Measurements from ENCODE around the gene NPTX1. TPM values are rescaled to one million over a fixed set of nuclear protein-coding genes. Genes with fewer than 3 reads are reported as not detected.

The NPTX1 gene
- total RNA-seq, 2 donors from 2014 or later: 0.56 to 0.68 TPM

- Histone ChIP-seq H3K36me3 (peaks cover 6% of the 10 kb centered on the region), H3K9me3 (no peaks in the 10 kb centered on the region), H3K27ac (no peak overlapping the region), H3K4me3 (no peak overlapping the region), H3K27me3 (replicated peaks; ENCODE audit: insufficient read depth) (no peaks in the 10 kb centered on the region), H3K4me1 (ENCODE audit: control insufficient read depth in 1 of 2, low read depth in 2 of 2) (peaks cover 0 to 6% of the 10 kb centered on the region in 2 donors)
- TF ChIP-seq CTCF (IDR thresholded peaks at IDR 0.05): no peak
- no peak for ATAC-seq (ENCODE audit: insufficient number of reproducible peaks, low FRiP score, low read depth)
- no peak for DNase-seq (ENCODE audit: low spot score)
Measured at GRCh38 chr17:80431246-80432195, 44.9 kb downstream of the NPTX1 start.

DNA sequence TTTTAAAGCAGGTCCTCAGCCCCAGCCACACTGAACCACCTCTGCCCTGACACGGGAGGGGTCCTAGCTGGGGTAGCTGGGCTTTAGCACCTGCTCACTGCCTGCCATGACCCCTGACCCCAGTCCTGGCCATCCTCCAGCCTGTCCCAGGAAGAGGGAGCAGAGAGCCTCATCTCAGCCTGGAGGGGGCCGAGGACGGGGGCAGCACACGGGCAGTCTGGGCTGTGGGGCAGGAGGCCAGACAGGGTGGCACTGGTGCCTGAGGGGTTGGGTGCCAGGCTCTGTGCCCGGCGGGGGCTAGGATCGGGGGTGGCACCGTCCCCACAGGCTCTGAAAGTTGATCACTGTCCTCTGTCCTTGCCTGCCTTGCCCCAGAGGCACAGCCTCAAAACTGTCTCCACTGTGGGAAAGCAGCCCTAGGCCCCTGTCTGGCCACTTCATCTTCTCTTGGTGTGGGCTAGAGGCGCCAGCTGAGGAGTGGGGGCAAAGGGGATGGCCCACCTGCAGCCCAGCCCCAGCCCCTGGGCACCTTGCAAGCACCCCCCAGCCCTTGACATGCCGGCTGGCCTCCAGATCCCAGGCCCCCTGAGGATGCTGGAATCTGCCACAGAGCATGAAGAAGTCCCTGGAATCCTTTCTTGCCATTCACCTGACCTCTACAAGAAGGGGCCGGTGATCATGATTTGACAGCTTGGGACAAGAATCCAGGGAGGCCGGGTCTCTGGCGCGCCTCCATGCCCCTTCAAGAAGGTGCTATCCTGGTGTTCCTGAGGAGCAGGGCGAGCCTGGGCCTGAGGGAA is 45.8 kb downstream of the NPTX1 start:
- Histone ChIP-seq H3K27me3 (replicated peaks; ENCODE audit: insufficient read depth) (no peaks in the 10 kb centered on the region), H3K27ac (no peak overlapping the region), H3K36me3 (peaks cover 6% of the 10 kb centered on the region), H3K9me3 (no peaks in the 10 kb centered on the region), H3K4me3 (no peak overlapping the region), H3K4me1 (ENCODE audit: control insufficient read depth in 1 of 2, low read depth in 2 of 2) (peaks cover 0 to 6% of the 10 kb centered on the region in 2 donors)
- DNase-seq (ENCODE audit: low spot score) (no peak), ATAC-seq (ENCODE audit: insufficient number of reproducible peaks, low FRiP score, low read depth) (no peak)
- TF ChIP-seq CTCF (IDR thresholded peaks at IDR 0.05): no peak

- ATAC-seq (ENCODE audit: insufficient number of reproducible peaks, low FRiP score, low read depth): no peak
- H3K4me3 ChIP-seq: no peak overlapping the region
- no peak for DNase-seq (ENCODE audit: low spot score)
- H3K9me3 ChIP-seq: no peaks in the 10 kb centered on the region
- TF ChIP-seq CTCF (IDR thresholded peaks at IDR 0.05): no peak
- H3K27ac ChIP-seq: no peak overlapping the region
- H3K4me1 ChIP-seq (ENCODE audit: control insufficient read depth in 1 of 2, low read depth in 2 of 2): peaks cover 0 to 6% of the 10 kb centered on the region in 2 donors
- H3K36me3 ChIP-seq: peaks cover 6% of the 10 kb centered on the region
- no peaks in the 10 kb centered on the region for H3K27me3 ChIP-seq (replicated peaks; ENCODE audit: insufficient read depth)
Measured at GRCh38 chr17:80429356-80430275, 46.8 kb downstream of the NPTX1 start.

DNA sequence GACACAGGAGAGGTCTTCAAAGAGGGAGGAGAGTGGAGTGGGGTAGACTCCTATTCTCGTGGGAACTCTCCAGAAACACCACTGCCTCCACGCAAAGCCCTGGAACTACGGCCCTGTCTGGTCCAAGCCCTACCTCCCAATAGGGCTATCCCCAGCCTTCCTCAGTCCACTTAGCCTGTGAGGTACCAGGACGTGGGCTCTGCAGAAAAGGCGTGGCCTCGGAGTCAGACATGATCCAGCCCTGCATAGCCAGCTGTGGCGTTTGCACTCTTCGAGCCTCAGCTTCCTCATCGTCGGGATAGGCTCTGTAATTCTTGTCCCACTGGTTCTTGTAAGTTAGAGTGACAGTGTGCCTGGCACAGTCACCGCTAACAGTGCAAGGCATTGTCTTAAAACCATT is 47.6 kb downstream of the NPTX1 start:
- ATAC-seq (ENCODE audit: insufficient number of reproducible peaks, low FRiP score, low read depth) (no peak), DNase-seq (ENCODE audit: low spot score) (no peak)
- no peak for TF ChIP-seq CTCF (IDR thresholded peaks at IDR 0.05)
- H3K27ac ChIP-seq: no peak overlapping the region
- H3K4me3 ChIP-seq: no peak overlapping the region
- peaks cover 6% of the 10 kb centered on the region for H3K36me3 ChIP-seq
- no peaks in the 10 kb centered on the region for H3K9me3 ChIP-seq
- H3K27me3 ChIP-seq (replicated peaks; ENCODE audit: insufficient read depth): no peaks in the 10 kb centered on the region
- H3K4me1 ChIP-seq (ENCODE audit: control insufficient read depth in 1 of 2, low read depth in 2 of 2): peaks cover 0 to 6% of the 10 kb centered on the region in 2 donors

All from thoracic aorta (tissue), 2 donors.